ENCODE results near the gene MAPRE3.

DNA sequence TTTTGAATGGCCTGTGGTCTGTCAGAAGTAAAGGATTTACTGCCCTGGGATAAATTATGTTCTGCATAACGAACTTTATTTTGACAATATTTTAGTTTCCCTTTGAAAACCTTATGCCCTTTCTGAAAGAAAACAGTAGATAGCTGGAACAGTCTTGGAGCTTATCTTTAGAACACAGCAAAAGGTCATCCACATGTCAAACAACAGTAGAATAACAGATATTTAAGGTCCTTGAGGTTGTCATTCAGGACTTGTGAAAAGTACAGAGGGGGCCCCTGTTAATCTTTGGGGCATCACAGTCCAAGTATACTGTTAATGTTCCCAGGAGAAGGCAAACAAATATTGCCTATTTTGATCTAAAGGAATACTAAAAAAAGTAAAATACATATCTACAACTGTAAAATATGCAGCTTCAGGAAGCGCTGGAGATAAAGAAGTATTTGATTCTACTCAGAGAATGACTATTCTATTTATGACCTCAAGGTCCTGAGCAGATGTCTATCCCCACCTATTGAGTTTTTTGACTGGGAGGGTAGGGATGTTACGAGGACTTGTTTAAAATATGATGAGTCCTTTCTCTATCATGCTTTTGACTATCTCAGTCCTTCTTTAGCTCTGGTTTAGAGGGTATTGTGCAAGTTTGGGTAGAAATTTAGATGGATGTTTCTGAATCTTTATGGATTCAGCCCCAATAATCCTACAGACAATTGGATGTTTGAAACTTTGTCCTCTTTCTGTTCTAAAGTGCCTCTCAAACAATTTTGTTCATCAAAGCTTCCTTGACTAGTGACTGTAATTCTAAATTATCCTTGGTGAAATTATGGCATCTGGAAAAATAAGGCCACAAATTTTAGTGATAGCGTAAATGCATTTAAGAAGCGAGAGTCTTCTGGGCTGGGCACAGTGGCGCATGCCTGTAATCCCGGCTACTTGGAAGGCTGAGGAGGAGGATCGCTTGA is 37.3 kb downstream of the MAPRE3 start:
- no peak for TF ChIP-seq EZH2 (IDR thresholded peaks at IDR 0.05; ENCODE audit: insufficient read depth, low read length)
- TF ChIP-seq, protein P1, sequence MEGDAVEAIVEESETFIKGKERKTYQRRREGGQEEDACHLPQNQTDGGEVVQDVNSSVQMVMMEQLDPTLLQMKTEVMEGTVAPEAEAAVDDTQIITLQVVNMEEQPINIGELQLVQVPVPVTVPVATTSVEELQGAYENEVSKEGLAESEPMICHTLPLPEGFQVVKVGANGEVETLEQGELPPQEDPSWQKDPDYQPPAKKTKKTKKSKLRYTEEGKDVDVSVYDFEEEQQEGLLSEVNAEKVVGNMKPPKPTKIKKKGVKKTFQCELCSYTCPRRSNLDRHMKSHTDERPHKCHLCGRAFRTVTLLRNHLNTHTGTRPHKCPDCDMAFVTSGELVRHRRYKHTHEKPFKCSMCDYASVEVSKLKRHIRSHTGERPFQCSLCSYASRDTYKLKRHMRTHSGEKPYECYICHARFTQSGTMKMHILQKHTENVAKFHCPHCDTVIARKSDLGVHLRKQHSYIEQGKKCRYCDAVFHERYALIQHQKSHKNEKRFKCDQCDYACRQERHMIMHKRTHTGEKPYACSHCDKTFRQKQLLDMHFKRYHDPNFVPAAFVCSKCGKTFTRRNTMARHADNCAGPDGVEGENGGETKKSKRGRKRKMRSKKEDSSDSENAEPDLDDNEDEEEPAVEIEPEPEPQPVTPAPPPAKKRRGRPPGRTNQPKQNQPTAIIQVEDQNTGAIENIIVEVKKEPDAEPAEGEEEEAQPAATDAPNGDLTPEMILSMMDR (IDR thresholded peaks at IDR 0.05; ENCODE audit: insufficient read depth, low read depth, low read length) = no peak
